DMS114 treated with DMSO at 0.1 percent for 48 hours (cell line): ENCODE results near the gene LYPD8.

ENCODE experiments used
- DNase-seq: peaks from one replicate; lab custom pipeline; 2025; ENCODE audit not compliant: unreplicated experiment; lab: John Stamatoyannopoulos, UW

Gene LYPD8

GRCh38 chr1:248758352-248758751 lies 2.8 kb upstream of the LYPD8 start:
- DNase-seq, result no peak

- no peak for DNase-seq
Measured at GRCh38 chr1:248757784-248758195, 2.2 kb upstream of the LYPD8 start.

GRCh38 chr1:248756636-248757035 lies 1.1 kb upstream of the LYPD8 start:
- no peak for DNase-seq

- DNase-seq, result no peak
Measured at GRCh38 chr1:248756151-248756550, 592 bp upstream of the LYPD8 start.

- DNase-seq, result no peak
Measured at GRCh38 chr1:248753708-248754280, 1.8 kb downstream of the LYPD8 start.

- no peak for DNase-seq
Measured at GRCh38 chr1:248753029-248753594, 2.4 kb downstream of the LYPD8 start.

- no peak for DNase-seq
Measured at GRCh38 chr1:248752161-248753028, 3.2 kb downstream of the LYPD8 start.

- no peak for DNase-seq
Measured at GRCh38 chr1:248751635-248752034, 3.9 kb downstream of the LYPD8 start.

GRCh38 chr1:248751142-248751541 lies 4.4 kb downstream of the LYPD8 start:
- no peak for DNase-seq

- DNase-seq, result no peak
Measured at GRCh38 chr1:248750496-248750895, 5.1 kb downstream of the LYPD8 start.

- DNase-seq, result no peak
Measured at GRCh38 chr1:248748211-248748610, 7.3 kb downstream of the LYPD8 start.

- DNase-seq, result no peak
Measured at GRCh38 chr1:248740876-248741275, 14.7 kb downstream of the LYPD8 start.

GRCh38 chr1:248739572-248740205 lies 15.9 kb downstream of the LYPD8 start:
- DNase-seq, result no peak

GRCh38 chr1:248737457-248737856 lies 18.1 kb downstream of the LYPD8 start:
- DNase-seq, result no peak

GRCh38 chr1:248736977-248737376 lies 18.6 kb downstream of the LYPD8 start:
- DNase-seq, result no peak

- DNase-seq, result no peak
Measured at GRCh38 chr1:248733566-248733965, 22.0 kb downstream of the LYPD8 start.

GRCh38 chr1:248730507-248731335 lies 24.8 kb downstream of the LYPD8 start:
- no peak for DNase-seq

GRCh38 chr1:248714248-248714647 lies 41.3 kb downstream of the LYPD8 start:
- no peak for DNase-seq

GRCh38 chr1:248710305-248710900 lies 45.2 kb downstream of the LYPD8 start:
- DNase-seq, result no peak

GRCh38 chr1:248704606-248705005 lies 51.0 kb downstream of the LYPD8 start:
- no peak for DNase-seq
